Mammary epithelial cell (primary cell): ENCODE results near the gene CLGN.

Experiments
- CTCF ChIP-seq, 2 donors: IDR thresholded peaks in 1 of 2; conservative IDR thresholded peaks in 1 of 2; 2 replicates each; pipeline ENCODE4 v1.5.1; 2011 to 2012; ENCODE audit warnings: inconsistent platforms in 2 of 2, low read length in 2 of 2, mild to moderate bottlenecking in 2 of 2, control low read depth in 1 of 2, low read depth in 1 of 2; ENCODE audit not compliant: insufficient read depth in 1 of 2; ENCODE audit errors: extremely low read depth in 1 of 2
- EZH2 ChIP-seq: IDR thresholded peaks from 2 replicates; pipeline ENCODE4 v1.6.1; 2012; ENCODE audit warnings: low read length, inconsistent platforms, borderline replicate concordance

- TF ChIP-seq CTCF (conservative IDR thresholded peaks at IDR 0.05 in 1 of 2, IDR thresholded peaks at IDR 0.05 in 1 of 2; ENCODE audit: extremely low read depth in 1 of 2, insufficient read depth in 1 of 2, low read depth in 1 of 2, low read length in 2 of 2) = no peak
- no peak for TF ChIP-seq EZH2
These were observed 22.9 kb upstream of the CLGN start for GRCh38 chr4:140450352-140450751.
